Stomach (tissue), 4 donors: ENCODE data around the gene VAV3.

ENCODE experiments used
- POLR2A ChIP-seq, 4 donors: fragments of 450-650 bp; IDR thresholded peaks; one replicate each; pipeline ENCODE4 v1.6.1; 2016; ENCODE audit warnings: antibody characterized with exemption in 4 of 4, control low read depth in 2 of 4, mild to moderate bottlenecking in 1 of 4, moderate library complexity in 1 of 4
- TF ChIP-seq, protein P1 (sequence below), 7 experiments: fragments of 450-650 bp in 4 of 7; fragments of 200-600 bp in 3 of 7; sonication (generic) in 3 of 7; IDR thresholded peaks; one replicate each; pipeline ENCODE4 v1.5.1; 2016 to 2019; ENCODE audit warnings: antibody characterized with exemption in 7 of 7, control low read depth in 2 of 7, mild to moderate bottlenecking in 1 of 7

DNA sequence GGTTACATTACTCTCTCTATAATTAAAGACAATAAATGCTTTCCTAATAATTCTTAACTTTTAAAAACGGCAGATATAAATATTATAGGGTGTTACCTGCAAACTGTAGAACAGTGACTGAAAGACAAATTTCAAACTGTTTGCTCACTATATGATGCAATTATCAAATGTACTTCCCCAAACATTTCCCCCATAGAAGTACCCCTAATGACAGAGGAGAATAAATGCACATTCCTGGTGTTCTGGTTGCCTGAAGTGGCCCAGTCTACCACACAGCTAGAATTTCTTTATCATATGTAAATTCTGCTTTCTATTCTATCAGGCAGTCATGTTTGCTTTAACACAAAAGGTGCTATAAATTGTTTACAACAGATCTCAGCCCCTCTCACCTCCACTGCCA is 70.4 kb downstream of the VAV3 start:
- TF ChIP-seq, protein P1, sequence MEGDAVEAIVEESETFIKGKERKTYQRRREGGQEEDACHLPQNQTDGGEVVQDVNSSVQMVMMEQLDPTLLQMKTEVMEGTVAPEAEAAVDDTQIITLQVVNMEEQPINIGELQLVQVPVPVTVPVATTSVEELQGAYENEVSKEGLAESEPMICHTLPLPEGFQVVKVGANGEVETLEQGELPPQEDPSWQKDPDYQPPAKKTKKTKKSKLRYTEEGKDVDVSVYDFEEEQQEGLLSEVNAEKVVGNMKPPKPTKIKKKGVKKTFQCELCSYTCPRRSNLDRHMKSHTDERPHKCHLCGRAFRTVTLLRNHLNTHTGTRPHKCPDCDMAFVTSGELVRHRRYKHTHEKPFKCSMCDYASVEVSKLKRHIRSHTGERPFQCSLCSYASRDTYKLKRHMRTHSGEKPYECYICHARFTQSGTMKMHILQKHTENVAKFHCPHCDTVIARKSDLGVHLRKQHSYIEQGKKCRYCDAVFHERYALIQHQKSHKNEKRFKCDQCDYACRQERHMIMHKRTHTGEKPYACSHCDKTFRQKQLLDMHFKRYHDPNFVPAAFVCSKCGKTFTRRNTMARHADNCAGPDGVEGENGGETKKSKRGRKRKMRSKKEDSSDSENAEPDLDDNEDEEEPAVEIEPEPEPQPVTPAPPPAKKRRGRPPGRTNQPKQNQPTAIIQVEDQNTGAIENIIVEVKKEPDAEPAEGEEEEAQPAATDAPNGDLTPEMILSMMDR (IDR thresholded peaks at IDR 0.05) = no peak
- TF ChIP-seq POLR2A (IDR thresholded peaks at IDR 0.05) = no peak
